ENCODE data around the gene APMAP.

The APMAP gene

GRCh38 chr20:24914388-24915241 lies 77.9 kb downstream of the APMAP start:
- no peak overlapping the region for H3K27ac ChIP-seq
- no peaks in the 10 kb centered on the region for H3K36me3 ChIP-seq
- no peaks in the 10 kb centered on the region for H3K9me3 ChIP-seq
- peaks cover 16% of the 10 kb centered on the region for H3K27me3 ChIP-seq
- H3K4me1 ChIP-seq (ENCODE audit: control insufficient read depth in 1 of 2, insufficient read depth in 1 of 2, low read depth in 1 of 2, low read length in 1 of 2): peaks cover 6 to 8% of the 10 kb centered on the region in 2 experiments
- no peak overlapping the region for H3K4me3 ChIP-seq (ENCODE audit: low read depth in 1 of 2, low read length in 1 of 2)
- TF ChIP-seq, protein P1, sequence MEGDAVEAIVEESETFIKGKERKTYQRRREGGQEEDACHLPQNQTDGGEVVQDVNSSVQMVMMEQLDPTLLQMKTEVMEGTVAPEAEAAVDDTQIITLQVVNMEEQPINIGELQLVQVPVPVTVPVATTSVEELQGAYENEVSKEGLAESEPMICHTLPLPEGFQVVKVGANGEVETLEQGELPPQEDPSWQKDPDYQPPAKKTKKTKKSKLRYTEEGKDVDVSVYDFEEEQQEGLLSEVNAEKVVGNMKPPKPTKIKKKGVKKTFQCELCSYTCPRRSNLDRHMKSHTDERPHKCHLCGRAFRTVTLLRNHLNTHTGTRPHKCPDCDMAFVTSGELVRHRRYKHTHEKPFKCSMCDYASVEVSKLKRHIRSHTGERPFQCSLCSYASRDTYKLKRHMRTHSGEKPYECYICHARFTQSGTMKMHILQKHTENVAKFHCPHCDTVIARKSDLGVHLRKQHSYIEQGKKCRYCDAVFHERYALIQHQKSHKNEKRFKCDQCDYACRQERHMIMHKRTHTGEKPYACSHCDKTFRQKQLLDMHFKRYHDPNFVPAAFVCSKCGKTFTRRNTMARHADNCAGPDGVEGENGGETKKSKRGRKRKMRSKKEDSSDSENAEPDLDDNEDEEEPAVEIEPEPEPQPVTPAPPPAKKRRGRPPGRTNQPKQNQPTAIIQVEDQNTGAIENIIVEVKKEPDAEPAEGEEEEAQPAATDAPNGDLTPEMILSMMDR (IDR thresholded peaks at IDR 0.05): no peak

DNA sequence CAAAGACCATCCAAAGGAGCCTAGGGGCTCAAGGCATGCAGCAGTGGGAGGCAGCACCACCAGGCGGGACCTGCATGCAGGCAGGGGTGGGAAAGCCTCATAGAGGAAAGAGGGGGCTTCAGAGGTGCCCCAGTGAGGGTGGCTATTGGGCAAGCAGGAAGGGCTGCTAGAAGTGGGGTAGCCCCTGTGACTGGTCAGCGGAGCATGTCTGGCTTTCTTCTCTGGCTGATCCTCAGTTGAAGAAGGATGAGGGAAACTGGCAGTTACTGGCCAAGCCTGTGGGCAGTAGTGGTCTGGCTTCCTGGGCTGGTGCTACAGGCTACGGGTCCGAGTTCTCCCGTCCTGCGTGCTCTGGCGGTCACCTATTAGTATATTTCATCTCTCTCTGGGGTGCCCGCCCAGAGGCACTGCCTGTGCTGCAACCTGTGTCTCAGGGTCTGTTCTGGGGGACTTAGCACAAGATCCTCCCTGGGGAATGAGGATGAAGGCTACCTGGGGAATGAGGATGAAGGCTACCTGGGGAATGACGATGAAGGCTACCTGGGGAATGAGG lies 79.4 kb downstream of the APMAP start:
- H3K36me3 ChIP-seq: no peaks in the 10 kb centered on the region
- no peak overlapping the region for H3K4me3 ChIP-seq (ENCODE audit: low read depth in 1 of 2, low read length in 1 of 2)
- H3K27ac ChIP-seq: no peak overlapping the region
- H3K4me1 ChIP-seq (ENCODE audit: control insufficient read depth in 1 of 2, insufficient read depth in 1 of 2, low read depth in 1 of 2, low read length in 1 of 2): peaks cover 0 to 3% of the 10 kb centered on the region in 2 experiments
- H3K9me3 ChIP-seq: no peaks in the 10 kb centered on the region
- H3K27me3 ChIP-seq: peaks cover 15% of the 10 kb centered on the region
- TF ChIP-seq, protein P1 (IDR thresholded peaks at IDR 0.05): no peak

Data from neutrophil (primary cell).